Esophagus (tissue), 2 donors: Measurements from ENCODE around the gene FAM241A. TPM values are rescaled to one million over a fixed set of nuclear protein-coding genes. Genes with fewer than 3 reads are reported as not detected.
"Not testable (repeated sequence)": the region's sequence is repeated elsewhere in the genome, so short reads cannot be mapped to it uniquely, and the experiment has no call there.

Source experiments
- H3K27ac ChIP-seq, 2 donors: one replicate each; pipeline ENCODE4 v1.5.1; 2013; ENCODE audit warnings: low read depth in 2 of 2, mild to moderate bottlenecking in 2 of 2, inconsistent platforms in 1 of 2, low read length in 1 of 2, moderate library complexity in 1 of 2
- H3K27me3 ChIP-seq, 2 donors: one replicate each; pipeline ENCODE4 v1.6.1; 2013; ENCODE audit warnings: low read length in 2 of 2, control low read depth in 1 of 2, mild to moderate bottlenecking in 1 of 2; ENCODE audit not compliant: insufficient read depth in 2 of 2, control insufficient read depth in 1 of 2
- H3K36me3 ChIP-seq, 2 donors: one replicate each; pipeline ENCODE4 v1.6.1; 2013; ENCODE audit warnings: low read length in 1 of 2; ENCODE audit not compliant: control insufficient read depth in 2 of 2, insufficient read depth in 2 of 2
- H3K4me1 ChIP-seq, 2 donors: one replicate each; pipeline ENCODE4 v1.6.1; 2013; ENCODE audit warnings: low read length in 1 of 2; ENCODE audit not compliant: control insufficient read depth in 2 of 2, insufficient read depth in 2 of 2
- H3K4me3 ChIP-seq, 2 donors: one replicate each; pipeline ENCODE4 v1.5.1; 2013; ENCODE audit warnings: low read length in 2 of 2, mild to moderate bottlenecking in 2 of 2, low read depth in 1 of 2, moderate library complexity in 1 of 2
- H3K9me3 ChIP-seq, 2 donors: one replicate each; pipeline ENCODE4 v1.6.1; 2013; ENCODE audit warnings: mild to moderate bottlenecking in 2 of 2, low read depth in 1 of 2, low read length in 1 of 2, moderate library complexity in 1 of 2; ENCODE audit not compliant: control insufficient read depth in 2 of 2, insufficient read depth in 1 of 2
- WGBS, 2 donors: extraction: QIAGEN DNeasy Blood & Tissue Kit; methylation state at CpG; one replicate each; pipeline ENCODE4 v1.1.7; 2013; 5-methylcytosine and 5-hydroxymethylcytosine counted together
- polyA plus RNA-seq, 2 donors: library from polyadenylated mRNA; stranded (reverse); fragments of 200-250 nt; gene quantifications; one replicate each; pipeline ENCODE4 v1.2.3, GENCODE V29; 2013
- donor health status: healthy with polysubstance abuse.
- donor health status: Bipolar disorder and iron deficiency.

Gene FAM241A
- polyA plus RNA-seq, 2 donors, result 1.3 to 2.0 TPM

DNA sequence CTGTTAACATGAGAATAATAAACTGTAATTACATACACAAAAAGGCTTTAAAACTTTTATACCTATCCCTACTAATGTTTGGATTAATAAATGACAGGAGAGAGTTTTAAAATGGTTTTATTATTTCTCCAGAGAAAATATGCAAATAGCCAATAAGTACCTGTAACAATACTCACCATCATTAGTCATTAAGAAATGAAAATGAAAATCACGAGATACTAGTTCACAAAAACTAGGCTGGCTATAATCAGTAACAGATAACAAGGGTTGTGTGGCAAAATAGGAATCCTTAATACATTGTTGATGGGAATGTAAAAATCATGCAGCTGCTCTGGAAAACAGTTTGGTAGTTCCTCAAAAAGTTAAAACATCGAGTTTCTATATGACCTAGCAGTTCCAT is 61.2 kb downstream of the FAM241A start:
- no peaks in the 10 kb centered on the region for H3K4me1 ChIP-seq
- no peak overlapping the region for H3K27ac ChIP-seq
- H3K4me3 ChIP-seq, result no peak overlapping the region
- no peaks in the 10 kb centered on the region for H3K9me3 ChIP-seq
- 73 to 84% methylated on average over 2 of the region's 2 CpGs for WGBS, 2 donors
- H3K36me3 ChIP-seq, result no peaks in the 10 kb centered on the region
- no peaks in the 10 kb centered on the region for H3K27me3 ChIP-seq

DNA sequence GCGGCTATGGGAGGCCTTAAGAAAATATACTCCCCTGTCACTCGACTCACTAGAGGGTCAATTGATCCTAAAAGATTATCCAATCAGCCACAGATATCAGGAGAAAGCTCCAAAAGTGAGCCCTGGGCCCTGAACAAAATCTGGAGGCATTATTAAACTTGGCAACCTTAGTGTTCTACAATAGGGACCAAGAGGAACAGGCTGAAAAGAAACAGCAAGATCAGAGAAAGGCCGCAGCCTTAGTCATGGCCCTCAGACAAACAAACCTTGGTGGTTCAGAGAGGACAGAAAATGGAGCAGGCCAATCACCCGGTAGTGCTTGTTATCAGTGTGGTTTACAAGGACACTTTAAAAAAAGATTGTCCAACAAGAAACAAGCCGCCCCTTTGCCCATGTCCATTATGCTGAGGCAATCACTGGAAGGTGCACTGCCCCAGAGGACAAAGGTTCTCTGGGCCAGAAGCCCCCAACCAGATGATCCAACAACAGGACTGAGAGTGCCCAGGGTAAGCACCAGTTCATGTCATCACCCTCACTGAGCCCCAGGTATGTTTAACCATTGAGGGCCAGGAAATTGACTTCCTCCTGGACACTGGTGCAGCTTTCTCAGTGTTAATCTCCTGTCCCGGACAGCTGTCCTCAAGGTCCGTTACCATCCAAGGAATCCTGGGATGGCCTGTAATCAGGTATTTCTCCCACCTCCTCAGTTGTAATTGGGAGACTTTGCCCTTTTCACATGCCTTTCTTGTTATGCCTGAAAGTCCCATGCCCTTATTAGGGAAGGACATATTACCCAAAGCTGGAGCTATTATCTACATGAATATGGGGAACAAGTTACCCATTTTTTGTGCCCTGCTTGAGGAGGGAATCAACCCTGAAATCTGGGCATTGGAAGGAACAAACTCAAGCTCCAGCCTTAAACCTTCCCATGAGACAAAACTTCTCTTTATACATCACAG is 63.2 kb downstream of the FAM241A start:
- not testable (repeated sequence) for H3K9me3 ChIP-seq

DNA sequence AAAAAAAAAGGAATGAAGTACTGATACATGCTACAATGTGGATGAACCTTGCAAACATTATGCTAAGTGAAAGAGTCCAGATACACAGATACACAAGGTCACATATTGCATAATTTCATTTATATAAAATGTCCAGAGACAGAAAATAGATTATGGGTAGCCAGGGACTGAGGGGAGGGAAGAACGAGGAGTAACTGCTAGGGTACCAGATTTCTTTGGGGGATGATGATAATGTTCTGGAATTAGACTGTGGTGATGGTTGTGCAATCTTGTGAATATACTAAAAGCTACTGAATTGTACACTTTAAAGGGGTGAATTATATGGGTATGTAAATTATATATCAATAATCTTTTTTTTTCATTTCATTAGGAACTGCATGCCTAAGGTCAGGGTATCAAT is 65.5 kb downstream of the FAM241A start:
- 75 to 85% methylated on average over 1 of the region's 1 CpG for WGBS, 2 donors
- no peaks in the 10 kb centered on the region for H3K9me3 ChIP-seq
- H3K36me3 ChIP-seq, result no peaks in the 10 kb centered on the region
- no peak overlapping the region for H3K27ac ChIP-seq
- H3K4me1 ChIP-seq, result no peaks in the 10 kb centered on the region
- no peak overlapping the region for H3K4me3 ChIP-seq
- no peaks in the 10 kb centered on the region for H3K27me3 ChIP-seq

More for the DNA sequence above, 63.2 kb downstream of the FAM241A start:
- H3K4me3 ChIP-seq, H3K27me3 ChIP-seq, H3K36me3 ChIP-seq, H3K27ac ChIP-seq, H3K4me1 ChIP-seq: not testable (repeated sequence)
- WGBS, 2 donors, result 75 to 91% methylated on average over 7 of the region's 7 CpGs

DNA sequence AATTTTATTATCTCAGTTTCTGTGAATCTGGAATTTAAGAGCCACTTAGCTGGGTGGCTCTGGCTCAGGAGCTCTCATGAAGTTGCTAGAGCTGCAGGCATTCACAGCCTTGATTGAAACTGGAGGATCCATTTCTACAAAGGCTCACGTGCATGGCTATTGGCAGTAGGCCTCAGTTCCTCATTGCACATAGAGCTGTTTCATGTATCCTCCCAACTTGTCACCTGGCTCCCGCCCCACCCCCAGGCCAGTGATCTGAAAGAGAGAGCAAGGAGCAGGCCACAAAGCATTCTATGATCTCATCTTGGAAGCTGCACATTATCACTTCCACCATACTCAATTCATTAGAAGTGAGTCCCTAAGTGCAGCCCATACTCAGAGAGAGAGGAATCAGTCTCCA is 67.8 kb downstream of the FAM241A start:
- H3K27ac ChIP-seq, result peak overlapping the region in 1 of 2 donors; percentile 22
- no peaks in the 10 kb centered on the region for H3K4me1 ChIP-seq
- H3K36me3 ChIP-seq, result no peaks in the 10 kb centered on the region
- H3K9me3 ChIP-seq, result no peaks in the 10 kb centered on the region
- 71 to 79% methylated on average over 2 of the region's 2 CpGs for WGBS, 2 donors
- no peak overlapping the region for H3K4me3 ChIP-seq
- no peaks in the 10 kb centered on the region for H3K27me3 ChIP-seq

DNA sequence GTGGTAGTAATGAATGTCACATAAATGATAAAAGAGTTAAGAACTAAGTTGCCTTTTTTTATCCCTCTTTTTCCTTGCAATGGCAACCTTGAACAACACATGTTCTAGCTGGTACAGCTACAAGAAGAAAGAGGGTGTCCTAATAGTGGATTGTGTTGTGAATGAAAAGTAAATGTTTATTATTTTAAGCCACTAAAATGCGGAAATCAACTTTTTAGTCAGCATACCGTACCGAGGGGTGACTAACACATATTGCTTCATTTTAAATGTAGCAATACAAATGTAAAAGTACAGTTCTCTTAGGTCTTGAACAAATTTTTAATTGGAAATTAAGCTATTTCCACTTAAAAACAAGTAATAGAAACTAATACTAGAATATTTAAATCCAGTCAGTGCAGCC is 68.6 kb downstream of the FAM241A start:
- H3K9me3 ChIP-seq, result no peaks in the 10 kb centered on the region
- H3K4me1 ChIP-seq, result no peaks in the 10 kb centered on the region
- H3K4me3 ChIP-seq, result no peak overlapping the region
- 65% methylated on average over 3 of the region's 3 CpGs for WGBS, 2 donors
- no peaks in the 10 kb centered on the region for H3K36me3 ChIP-seq
- no peak overlapping the region for H3K27ac ChIP-seq
- no peaks in the 10 kb centered on the region for H3K27me3 ChIP-seq

DNA sequence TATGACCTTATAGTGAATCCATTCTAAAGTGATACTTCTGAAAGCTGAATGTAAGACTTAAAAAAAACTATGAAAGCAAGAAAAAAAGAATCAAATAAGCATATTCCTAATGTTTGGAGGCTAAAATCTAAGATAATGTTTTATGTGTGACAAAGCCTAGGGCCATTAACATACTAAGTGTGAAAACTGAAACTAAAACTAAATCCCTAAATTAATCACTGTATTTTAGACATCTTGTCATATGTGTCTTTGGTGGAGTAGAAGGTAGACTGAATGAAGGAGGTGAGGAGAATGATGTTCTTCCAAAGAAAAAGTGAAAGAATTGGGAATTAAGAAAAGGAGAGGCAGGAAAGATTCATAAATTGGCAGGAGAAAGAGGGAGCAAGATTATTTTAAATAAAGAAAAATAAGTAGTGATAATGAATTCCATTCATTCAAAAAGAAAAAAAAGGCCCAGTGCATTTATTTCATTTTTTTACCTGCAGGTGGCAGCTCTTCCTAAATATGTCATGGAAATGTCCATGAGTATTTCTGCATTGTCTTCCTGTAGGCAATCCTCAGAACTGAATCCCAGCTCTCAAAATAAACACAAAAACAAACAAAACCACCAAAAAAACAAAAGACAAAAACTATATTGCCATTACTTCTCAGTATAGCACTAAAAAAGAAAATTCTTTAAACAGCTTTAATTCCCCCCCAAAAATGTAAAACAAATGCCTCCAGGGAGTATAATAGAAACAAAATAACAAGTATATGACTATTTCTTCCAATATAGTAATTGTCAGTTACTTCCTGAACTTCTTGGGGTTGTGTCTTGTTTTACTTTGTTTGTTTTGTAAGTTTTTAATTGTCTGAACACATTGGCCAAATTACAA is 69.4 kb downstream of the FAM241A start:
- H3K4me1 ChIP-seq, result no peaks in the 10 kb centered on the region
- no peaks in the 10 kb centered on the region for H3K9me3 ChIP-seq
- H3K4me3 ChIP-seq, result no peak overlapping the region
- H3K36me3 ChIP-seq, result no peaks in the 10 kb centered on the region
- no peak overlapping the region for H3K27ac ChIP-seq
- H3K27me3 ChIP-seq, result no peaks in the 10 kb centered on the region

DNA sequence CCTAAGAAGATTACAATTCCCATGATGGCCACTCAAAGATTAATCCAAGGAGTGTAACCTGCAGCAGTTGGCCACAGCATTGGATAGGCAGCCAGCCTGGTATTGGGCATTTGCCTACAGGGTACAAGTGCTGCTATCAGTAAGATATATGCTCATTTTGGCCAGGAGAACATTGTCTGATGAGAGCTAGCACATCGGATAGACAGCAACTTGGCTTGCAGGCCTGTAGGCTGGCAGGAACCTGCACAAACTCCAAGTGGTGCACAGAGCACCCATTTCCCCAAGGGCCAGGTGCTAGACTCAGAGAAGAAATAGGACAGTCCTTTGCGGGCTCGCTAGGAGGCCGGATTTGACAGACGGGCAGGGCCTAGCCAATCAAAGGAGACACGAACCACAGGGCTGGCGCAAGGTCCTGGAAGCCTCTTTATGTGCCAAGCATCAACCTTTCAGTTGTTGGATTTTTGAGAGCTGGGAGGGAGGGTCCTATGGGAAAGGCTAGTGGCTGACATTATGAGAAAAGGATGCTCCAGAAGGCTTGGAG is 74.6 kb downstream of the FAM241A start:
- Histone ChIP-seq H3K4me1 (no peaks in the 10 kb centered on the region), H3K9me3 (no peaks in the 10 kb centered on the region), H3K27me3 (no peaks in the 10 kb centered on the region), H3K27ac (no peak overlapping the region), H3K36me3 (no peaks in the 10 kb centered on the region), H3K4me3 (no peak overlapping the region)
- WGBS, 2 donors, result 92 to 93% methylated on average over 7 of the region's 7 CpGs

DNA sequence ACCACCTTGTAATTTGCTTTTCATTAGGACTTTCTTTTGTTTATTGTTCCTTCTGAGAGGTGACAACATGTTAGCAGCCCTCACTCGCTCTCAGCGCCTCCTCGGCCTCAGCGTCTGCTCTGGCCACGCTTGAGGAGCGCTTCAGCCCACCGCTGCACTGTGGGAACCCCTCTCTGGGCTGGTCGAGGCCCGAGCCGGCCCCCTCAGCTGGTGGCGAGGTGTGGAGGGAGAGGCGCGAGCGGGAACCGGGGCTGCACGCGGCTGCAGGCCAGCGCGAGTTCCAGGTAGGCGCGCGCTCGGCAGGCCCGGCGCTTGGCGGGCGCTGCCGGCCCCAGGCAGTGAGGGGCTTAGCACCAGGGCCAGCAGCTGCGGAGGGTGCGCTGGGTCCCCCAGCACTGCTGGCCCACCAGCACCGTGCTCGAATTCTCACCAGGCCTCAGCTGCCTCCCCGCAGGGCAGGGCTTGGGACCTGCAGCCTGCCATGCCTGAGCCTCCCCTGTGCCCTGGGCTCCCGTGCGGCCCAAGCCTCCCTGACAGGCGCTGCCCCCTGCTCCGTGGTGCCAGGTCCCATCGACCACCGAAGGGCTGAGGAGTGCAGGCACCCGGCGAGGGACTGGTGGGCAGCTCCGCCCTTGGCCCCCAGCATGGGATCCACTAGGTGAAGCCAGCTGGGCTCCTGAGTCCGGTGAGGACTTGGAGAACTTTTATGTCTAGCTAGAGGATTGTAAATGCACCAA is 77.1 kb downstream of the FAM241A start:
- no peaks in the 10 kb centered on the region for H3K27me3 ChIP-seq
- H3K36me3 ChIP-seq, result no peaks in the 10 kb centered on the region
- H3K4me1 ChIP-seq, result no peaks in the 10 kb centered on the region
- no peak overlapping the region for H3K4me3 ChIP-seq
- H3K9me3 ChIP-seq, result no peaks in the 10 kb centered on the region
- no peak overlapping the region for H3K27ac ChIP-seq
- WGBS, 2 donors, result 93 to 97% methylated on average over 31 to 43 of the region's 43 CpGs

DNA sequence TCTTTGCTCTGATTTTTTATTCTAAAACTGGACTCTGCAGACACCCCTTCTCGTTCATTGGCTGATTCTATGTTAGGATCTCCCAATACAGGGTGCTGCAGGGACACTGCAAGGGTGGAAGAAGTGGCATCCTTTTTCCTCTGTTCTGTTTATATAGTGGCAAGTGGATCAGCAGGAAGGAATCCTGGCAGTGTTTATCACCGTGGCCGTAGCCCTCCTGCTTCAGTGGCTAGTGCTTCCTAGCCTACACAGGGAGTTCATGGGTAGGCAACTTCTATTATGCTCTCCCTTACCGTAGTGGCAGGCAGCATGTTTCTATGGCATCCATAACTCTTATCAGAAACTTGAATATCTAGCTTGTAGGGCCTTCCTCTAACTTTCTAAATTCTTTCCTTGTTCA is 79.9 kb downstream of the FAM241A start:
- H3K9me3 ChIP-seq, result no peaks in the 10 kb centered on the region
- WGBS, 2 donors, result 58 to 62% methylated on average over 4 of the region's 4 CpGs
- no peaks in the 10 kb centered on the region for H3K36me3 ChIP-seq
- H3K4me1 ChIP-seq, result no peaks in the 10 kb centered on the region
- no peak overlapping the region for H3K4me3 ChIP-seq
- no peaks in the 10 kb centered on the region for H3K27me3 ChIP-seq
- no peak overlapping the region for H3K27ac ChIP-seq
